HFFc6 (cell line): Measurements from ENCODE around the gene UBE2L5. TPM values are rescaled to one million over a fixed set of nuclear protein-coding genes. Genes with fewer than 3 reads are reported as not detected.

Experiments
- DNase-seq: peaks from one replicate; pipeline ENCODE4 v3.0.0-alpha.2; 2018
- H3K27ac Mint-ChIP-seq: 2 replicates; pipeline ENCODE4 v1.8.0; 2020; ENCODE audit warnings: mild to moderate bottlenecking, mixed read lengths
- H3K27me3 Mint-ChIP-seq: 2 replicates; pipeline ENCODE4 v1.8.0; 2021; ENCODE audit warnings: mild to moderate bottlenecking, moderate library complexity, mixed read lengths; ENCODE audit not compliant: insufficient read depth
- H3K36me3 Mint-ChIP-seq: 2 replicates; pipeline ENCODE4 v1.8.0; 2021; ENCODE audit warnings: low read depth, mixed read lengths
- H3K4me1 Mint-ChIP-seq: 2 replicates; pipeline ENCODE4 v1.8.0; 2020; ENCODE audit warnings: low read depth, mixed read lengths
- H3K4me3 Mint-ChIP-seq: 2 replicates; pipeline ENCODE4 v1.8.0; 2020; ENCODE audit warnings: mild to moderate bottlenecking, moderate library complexity, mixed read lengths
- H3K9me3 Mint-ChIP-seq: 2 replicates; pipeline ENCODE4 v1.8.0; 2020; ENCODE audit warnings: mild to moderate bottlenecking, mixed read lengths
- total RNA-seq, 6 experiments: library from RNA; stranded (reverse); fragmentation: NEBNext Ultra II Directional; extraction: Animal tissue kit (Norgen Biotek cat#: 25700); gene quantifications; 2 replicates in 1 of 6; 3 replicates in 5 of 6; pipeline ENCODE4 v1.2.3, GENCODE V29; 2021
- TF ChIP-seq, protein P1 (sequence below): fragments of 200-600 bp; sonication (generic); IDR thresholded peaks from 2 replicates; pipeline ENCODE4 v1.5.0; 2021; ENCODE audit warnings: antibody characterized with exemption, mild to moderate bottlenecking

UBE2L5 gene
- total RNA-seq, 6 experiments from 2014 or later: 0.21 TPM; not detected in 5

GRCh38 chr13:30413842-30414241, 8.5 kb upstream of the UBE2L5 start:
- no peaks in the 10 kb centered on the region for H3K36me3 Mint-ChIP-seq
- TF ChIP-seq, protein P1, sequence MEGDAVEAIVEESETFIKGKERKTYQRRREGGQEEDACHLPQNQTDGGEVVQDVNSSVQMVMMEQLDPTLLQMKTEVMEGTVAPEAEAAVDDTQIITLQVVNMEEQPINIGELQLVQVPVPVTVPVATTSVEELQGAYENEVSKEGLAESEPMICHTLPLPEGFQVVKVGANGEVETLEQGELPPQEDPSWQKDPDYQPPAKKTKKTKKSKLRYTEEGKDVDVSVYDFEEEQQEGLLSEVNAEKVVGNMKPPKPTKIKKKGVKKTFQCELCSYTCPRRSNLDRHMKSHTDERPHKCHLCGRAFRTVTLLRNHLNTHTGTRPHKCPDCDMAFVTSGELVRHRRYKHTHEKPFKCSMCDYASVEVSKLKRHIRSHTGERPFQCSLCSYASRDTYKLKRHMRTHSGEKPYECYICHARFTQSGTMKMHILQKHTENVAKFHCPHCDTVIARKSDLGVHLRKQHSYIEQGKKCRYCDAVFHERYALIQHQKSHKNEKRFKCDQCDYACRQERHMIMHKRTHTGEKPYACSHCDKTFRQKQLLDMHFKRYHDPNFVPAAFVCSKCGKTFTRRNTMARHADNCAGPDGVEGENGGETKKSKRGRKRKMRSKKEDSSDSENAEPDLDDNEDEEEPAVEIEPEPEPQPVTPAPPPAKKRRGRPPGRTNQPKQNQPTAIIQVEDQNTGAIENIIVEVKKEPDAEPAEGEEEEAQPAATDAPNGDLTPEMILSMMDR: no peak
- no peak for DNase-seq
- no peak overlapping the region for H3K27ac Mint-ChIP-seq
- peaks cover 49% of the 10 kb centered on the region for H3K4me1 Mint-ChIP-seq
- no peak overlapping the region for H3K4me3 Mint-ChIP-seq
- no peaks in the 10 kb centered on the region for H3K9me3 Mint-ChIP-seq
- no peaks in the 10 kb centered on the region; the same call in 1 of the 2 replicates for H3K27me3 Mint-ChIP-seq

- peaks cover 38% of the 10 kb centered on the region for H3K4me1 Mint-ChIP-seq
- H3K27ac Mint-ChIP-seq: peak overlapping the region; percentile 4; the same call in 1 of the 2 replicates
- no peaks in the 10 kb centered on the region; the same call in 1 of the 2 replicates for H3K27me3 Mint-ChIP-seq
- H3K9me3 Mint-ChIP-seq: no peaks in the 10 kb centered on the region
- DNase-seq: peak; percentile 42
- no peaks in the 10 kb centered on the region for H3K36me3 Mint-ChIP-seq
- no peak overlapping the region for H3K4me3 Mint-ChIP-seq
- TF ChIP-seq, protein P1: no peak
Observed at GRCh38 chr13:30415430-30416030, 6.8 kb upstream of the UBE2L5 start.

GRCh38 chr13:30416471-30416870, 5.8 kb upstream of the UBE2L5 start:
- H3K36me3 Mint-ChIP-seq: no peaks in the 10 kb centered on the region
- TF ChIP-seq, protein P1: no peak
- no peak for DNase-seq
- H3K9me3 Mint-ChIP-seq: no peaks in the 10 kb centered on the region
- H3K4me1 Mint-ChIP-seq: peaks cover 38% of the 10 kb centered on the region
- no peaks in the 10 kb centered on the region; the same call in 1 of the 2 replicates for H3K27me3 Mint-ChIP-seq
- H3K4me3 Mint-ChIP-seq: no peak overlapping the region
- no peak overlapping the region for H3K27ac Mint-ChIP-seq

GRCh38 chr13:30418075-30418716, 4.1 kb upstream of the UBE2L5 start:
- Mint-ChIP-seq H3K27ac (no peak overlapping the region), H3K36me3 (no peaks in the 10 kb centered on the region), H3K4me3 (no peak overlapping the region), H3K4me1 (peaks cover 47% of the 10 kb centered on the region), H3K9me3 (no peaks in the 10 kb centered on the region), H3K27me3 (no peaks in the 10 kb centered on the region; the same call in 1 of the 2 replicates)
- no peak for DNase-seq
- TF ChIP-seq, protein P1: no peak

- no peaks in the 10 kb centered on the region for H3K36me3 Mint-ChIP-seq
- no peak overlapping the region for H3K27ac Mint-ChIP-seq
- H3K4me3 Mint-ChIP-seq: no peak overlapping the region
- no peak for DNase-seq
- peaks cover 53% of the 10 kb centered on the region for H3K4me1 Mint-ChIP-seq
- no peaks in the 10 kb centered on the region for H3K9me3 Mint-ChIP-seq
- TF ChIP-seq, protein P1: no peak
- H3K27me3 Mint-ChIP-seq: no peaks in the 10 kb centered on the region; the same call in 1 of the 2 replicates
Observed at GRCh38 chr13:30418717-30419459, 3.4 kb upstream of the UBE2L5 start.
